GM06990 (cell line): Measurements from ENCODE around the gene RASD2.

Source experiments
- DNase-seq: peaks from one replicate; pipeline ENCODE4 v3.0.0-alpha.2; 2011; ENCODE audit not compliant: insufficient read length; ENCODE audit errors: extremely low read depth
- H3K27me3 ChIP-seq: replicated peaks from 2 replicates; pipeline ENCODE4 v1.6.0; 2011; ENCODE audit warnings: low read length; ENCODE audit not compliant: control insufficient read depth, insufficient read depth
- H3K36me3 ChIP-seq: 2 replicates; pipeline ENCODE4 v1.5.1; 2011; ENCODE audit warnings: low read length; ENCODE audit not compliant: control insufficient read depth, insufficient read depth
- H3K4me3 ChIP-seq: replicated peaks from 2 replicates; pipeline ENCODE4 v1.5.1; 2011; ENCODE audit warnings: low read depth, mild to moderate bottlenecking, control low read depth, low read length
- TF ChIP-seq, protein P1 (sequence below): IDR thresholded peaks from 2 replicates; pipeline ENCODE4 v1.5.1; 2011; ENCODE audit warnings: low read length, control low read depth, mild to moderate bottlenecking, inconsistent platforms; ENCODE audit not compliant: insufficient read depth, poor library complexity, severe bottlenecking

The RASD2 gene

DNA sequence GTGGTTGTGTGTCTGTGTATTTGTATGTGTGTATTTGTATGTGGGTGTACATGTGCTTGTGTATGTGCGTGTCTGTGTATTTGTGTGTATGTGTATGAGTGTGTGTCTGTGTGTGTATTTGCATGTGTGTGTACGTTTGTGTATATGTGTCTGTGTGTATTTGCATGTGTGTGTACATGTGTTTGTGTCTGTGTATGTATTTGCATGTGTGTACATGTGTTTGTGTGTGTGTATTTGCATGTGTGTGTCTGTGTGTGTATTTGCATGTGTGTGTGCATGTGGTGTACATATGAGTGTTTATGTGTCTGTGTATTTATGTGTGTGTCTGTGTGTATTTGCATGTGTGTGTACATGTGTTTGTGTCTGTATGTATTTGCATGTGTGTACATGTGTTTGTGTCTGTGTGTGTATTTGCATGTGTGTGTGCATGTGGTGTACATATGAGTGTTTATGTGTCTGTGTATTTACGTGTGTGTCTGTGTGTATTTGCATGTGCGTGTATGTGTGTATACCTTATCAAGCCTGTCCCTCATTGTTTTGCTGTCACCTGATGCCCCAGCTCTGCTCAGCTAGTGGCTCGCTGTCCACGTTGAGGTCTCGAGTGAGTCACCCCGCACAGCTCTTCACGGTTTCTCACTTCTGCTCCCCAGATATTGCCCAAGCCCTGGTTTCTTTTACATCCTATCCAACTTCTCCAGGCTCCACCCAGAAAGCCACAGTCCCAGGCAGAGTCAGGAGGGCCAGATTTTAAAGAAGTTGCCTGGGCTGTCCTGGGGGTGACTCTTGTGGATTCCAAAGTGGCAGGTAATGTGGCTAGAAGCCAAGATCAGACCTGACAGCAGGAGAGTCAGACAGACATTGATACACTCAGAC, 61.3 kb downstream of the RASD2 start:
- peaks cover 1% of the 10 kb centered on the region for H3K27me3 ChIP-seq
- DNase-seq = no peak
- no peak overlapping the region for H3K4me3 ChIP-seq
- no peaks in the 10 kb centered on the region for H3K36me3 ChIP-seq
- TF ChIP-seq, protein P1, sequence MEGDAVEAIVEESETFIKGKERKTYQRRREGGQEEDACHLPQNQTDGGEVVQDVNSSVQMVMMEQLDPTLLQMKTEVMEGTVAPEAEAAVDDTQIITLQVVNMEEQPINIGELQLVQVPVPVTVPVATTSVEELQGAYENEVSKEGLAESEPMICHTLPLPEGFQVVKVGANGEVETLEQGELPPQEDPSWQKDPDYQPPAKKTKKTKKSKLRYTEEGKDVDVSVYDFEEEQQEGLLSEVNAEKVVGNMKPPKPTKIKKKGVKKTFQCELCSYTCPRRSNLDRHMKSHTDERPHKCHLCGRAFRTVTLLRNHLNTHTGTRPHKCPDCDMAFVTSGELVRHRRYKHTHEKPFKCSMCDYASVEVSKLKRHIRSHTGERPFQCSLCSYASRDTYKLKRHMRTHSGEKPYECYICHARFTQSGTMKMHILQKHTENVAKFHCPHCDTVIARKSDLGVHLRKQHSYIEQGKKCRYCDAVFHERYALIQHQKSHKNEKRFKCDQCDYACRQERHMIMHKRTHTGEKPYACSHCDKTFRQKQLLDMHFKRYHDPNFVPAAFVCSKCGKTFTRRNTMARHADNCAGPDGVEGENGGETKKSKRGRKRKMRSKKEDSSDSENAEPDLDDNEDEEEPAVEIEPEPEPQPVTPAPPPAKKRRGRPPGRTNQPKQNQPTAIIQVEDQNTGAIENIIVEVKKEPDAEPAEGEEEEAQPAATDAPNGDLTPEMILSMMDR = no peak
